IMR-90 (cell line): ENCODE data around the gene CUX1.

Experiments
- BHLHE40 ChIP-seq: fragments of 150-350 bp; IDR thresholded peaks from 2 replicates; pipeline ENCODE4 v1.6.1; 2016; ENCODE audit warnings: mild to moderate bottlenecking, low read depth, low read length
- CEBPB ChIP-seq: IDR thresholded peaks from 2 replicates; pipeline ENCODE4 v1.6.1; 2012; ENCODE audit warnings: low read depth, low read length, improper control_type of control experiment
- CTCF ChIP-seq: conservative IDR thresholded peaks from 2 replicates; pipeline ENCODE4 v1.5.1; 2012; ENCODE audit warnings: mild to moderate bottlenecking, low read depth, low read length, improper control_type of control experiment
- MAFK ChIP-seq: IDR thresholded peaks from 2 replicates; pipeline ENCODE4 v1.6.1; 2012; ENCODE audit warnings: low read depth, low read length, improper control_type of control experiment
- MAZ ChIP-seq: IDR thresholded peaks from 2 replicates; pipeline ENCODE4 v1.6.1; 2012; ENCODE audit warnings: low read depth, mild to moderate bottlenecking, low read length, improper control_type of control experiment, moderate library complexity, borderline replicate concordance
- MXI1 ChIP-seq: IDR thresholded peaks from 2 replicates; pipeline ENCODE4 v1.6.1; 2012; ENCODE audit warnings: low read depth, mild to moderate bottlenecking, low read length, moderate library complexity, borderline replicate concordance
- POLR2A ChIP-seq: IDR thresholded peaks from 2 replicates; pipeline ENCODE4 v1.6.1; 2012; ENCODE audit warnings: mild to moderate bottlenecking, low read depth, low read length
- RAD21 ChIP-seq: IDR thresholded peaks from 2 replicates; pipeline ENCODE4 v1.6.1; 2012; ENCODE audit warnings: low read length, improper control_type of control experiment
- SMC3 ChIP-seq: fragments of 150-350 bp; IDR thresholded peaks from 2 replicates; pipeline ENCODE4 v1.6.1; 2016; ENCODE audit warnings: low read depth, mild to moderate bottlenecking, antibody characterized with exemption, low read length, moderate library complexity
- TF ChIP-seq, protein P1 (sequence below): fragments of 150-350 bp; IDR thresholded peaks from 2 replicates; pipeline ENCODE4 v1.6.1; 2017; ENCODE audit warnings: mild to moderate bottlenecking, antibody characterized with exemption, low read length, low read depth

DNA sequence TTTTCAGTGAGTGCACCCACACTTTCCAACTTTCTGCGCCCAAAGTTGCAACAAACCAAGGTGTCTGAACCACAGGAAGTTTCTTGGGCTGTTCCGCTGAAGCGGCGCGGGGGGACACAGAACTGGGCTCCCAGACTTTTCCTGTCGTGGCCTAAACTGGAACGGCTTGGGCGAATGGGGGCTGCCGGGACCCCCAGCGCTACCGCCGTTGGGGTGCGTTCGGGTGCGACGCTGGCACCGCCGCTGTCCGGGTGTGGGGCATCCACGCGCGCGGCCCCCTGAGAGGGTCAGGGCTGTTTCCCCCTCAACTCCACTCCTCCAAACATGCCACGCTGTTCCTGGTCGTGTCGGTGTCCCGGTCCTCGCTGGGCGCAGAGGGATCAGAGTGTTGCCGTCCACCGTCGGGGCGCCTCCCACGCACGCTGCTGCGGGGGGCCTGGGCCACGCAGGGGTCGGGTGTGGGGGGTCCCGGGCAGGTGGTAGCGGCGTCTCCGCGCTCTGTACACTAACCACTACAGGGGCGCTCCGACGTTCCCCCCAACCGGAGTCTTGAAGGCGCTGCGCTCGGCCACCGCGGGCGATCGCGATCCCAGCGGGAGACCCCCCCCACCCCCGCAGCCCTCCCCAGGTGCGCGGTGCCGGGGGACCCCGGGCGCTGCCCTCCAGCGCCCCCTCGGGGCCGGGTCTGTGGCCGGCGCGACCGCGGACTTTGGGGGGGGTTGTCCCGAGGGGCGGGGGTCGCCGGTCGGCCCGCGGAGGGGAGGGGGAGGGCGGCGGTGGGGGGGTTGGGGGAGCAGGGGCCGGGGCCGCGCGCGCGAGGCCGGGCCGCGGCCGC, 2.2 kb upstream of the CUX1 start:
- TF ChIP-seq CTCF (peak; percentile 45), CEBPB (no peak), SMC3 (no peak), RAD21 (peak; percentile 17; the same call in 1 of the 2 replicates), BHLHE40 (no peak), POLR2A (no peak; the same call in 1 of the 2 replicates), MAFK (no peak), MAZ (peak; percentile 53; the same call in 1 of the 2 replicates), MXI1 (peak; percentile 1; the same call in 1 of the 2 replicates)
- TF ChIP-seq, protein P1, sequence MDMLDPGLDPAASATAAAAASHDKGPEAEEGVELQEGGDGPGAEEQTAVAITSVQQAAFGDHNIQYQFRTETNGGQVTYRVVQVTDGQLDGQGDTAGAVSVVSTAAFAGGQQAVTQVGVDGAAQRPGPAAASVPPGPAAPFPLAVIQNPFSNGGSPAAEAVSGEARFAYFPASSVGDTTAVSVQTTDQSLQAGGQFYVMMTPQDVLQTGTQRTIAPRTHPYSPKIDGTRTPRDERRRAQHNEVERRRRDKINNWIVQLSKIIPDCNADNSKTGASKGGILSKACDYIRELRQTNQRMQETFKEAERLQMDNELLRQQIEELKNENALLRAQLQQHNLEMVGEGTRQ: no peak
